Epithelial cell of proximal tubule (primary cell): ENCODE measurements around the gene ARRDC3. TPM values are rescaled to one million over a fixed set of nuclear protein-coding genes. Genes with fewer than 3 reads are reported as not detected.

Experiments
- DNase-seq: peaks from one replicate; pipeline ENCODE4 v3.0.0-alpha.2; 2011; ENCODE audit warnings: low read depth
- H3K4me3 ChIP-seq: 2 replicates; pipeline ENCODE4 v1.5.1; 2011; ENCODE audit warnings: low read depth, mild to moderate bottlenecking, low read length
- total RNA-seq: library from RNA; depleted of rRNA; stranded (reverse); fragments of >200 nt; gene quantifications from 2 replicates; pipeline ENCODE4 v1.2.3, GENCODE V29; 2015
- TF ChIP-seq, protein P1 (sequence below): conservative IDR thresholded peaks from 2 replicates; pipeline ENCODE4 v1.5.1; 2012; ENCODE audit warnings: low read depth, mild to moderate bottlenecking, low read length

Gene ARRDC3
- total RNA-seq, 1 donor from 2014 or later: 34.2 TPM

DNA sequence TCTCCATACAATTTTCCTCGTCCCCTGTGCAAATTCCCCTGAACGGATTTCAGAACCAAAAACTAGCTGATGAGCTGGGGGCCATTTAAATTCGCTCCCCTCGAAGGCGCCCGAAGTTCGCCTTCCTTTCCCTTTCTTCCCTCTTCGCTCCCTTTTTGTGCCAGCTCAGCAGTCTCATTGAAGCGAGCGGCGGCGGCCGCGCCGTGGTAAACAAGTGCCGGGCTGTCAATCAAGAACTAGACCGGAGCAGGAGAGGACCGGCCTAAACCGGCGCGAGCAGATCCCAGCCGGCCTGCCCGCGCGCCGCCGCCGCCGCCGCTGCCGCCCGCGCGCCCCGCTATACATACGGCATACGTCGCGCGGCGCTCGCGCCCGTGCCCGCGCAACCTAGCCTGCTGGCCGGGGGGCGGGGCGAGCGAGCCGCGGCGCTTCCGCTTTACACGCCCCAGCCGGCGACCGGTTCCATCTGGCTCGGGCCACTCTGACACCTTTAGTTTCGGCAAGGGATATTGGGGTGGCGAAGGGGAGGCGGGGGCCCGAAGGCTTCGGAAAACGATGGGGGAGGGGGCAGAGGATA lies 3.1 kb downstream of the ARRDC3 start:
- peak overlapping the region; percentile 90 for H3K4me3 ChIP-seq
- no peak for DNase-seq
- TF ChIP-seq, protein P1, sequence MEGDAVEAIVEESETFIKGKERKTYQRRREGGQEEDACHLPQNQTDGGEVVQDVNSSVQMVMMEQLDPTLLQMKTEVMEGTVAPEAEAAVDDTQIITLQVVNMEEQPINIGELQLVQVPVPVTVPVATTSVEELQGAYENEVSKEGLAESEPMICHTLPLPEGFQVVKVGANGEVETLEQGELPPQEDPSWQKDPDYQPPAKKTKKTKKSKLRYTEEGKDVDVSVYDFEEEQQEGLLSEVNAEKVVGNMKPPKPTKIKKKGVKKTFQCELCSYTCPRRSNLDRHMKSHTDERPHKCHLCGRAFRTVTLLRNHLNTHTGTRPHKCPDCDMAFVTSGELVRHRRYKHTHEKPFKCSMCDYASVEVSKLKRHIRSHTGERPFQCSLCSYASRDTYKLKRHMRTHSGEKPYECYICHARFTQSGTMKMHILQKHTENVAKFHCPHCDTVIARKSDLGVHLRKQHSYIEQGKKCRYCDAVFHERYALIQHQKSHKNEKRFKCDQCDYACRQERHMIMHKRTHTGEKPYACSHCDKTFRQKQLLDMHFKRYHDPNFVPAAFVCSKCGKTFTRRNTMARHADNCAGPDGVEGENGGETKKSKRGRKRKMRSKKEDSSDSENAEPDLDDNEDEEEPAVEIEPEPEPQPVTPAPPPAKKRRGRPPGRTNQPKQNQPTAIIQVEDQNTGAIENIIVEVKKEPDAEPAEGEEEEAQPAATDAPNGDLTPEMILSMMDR: no peak

DNA sequence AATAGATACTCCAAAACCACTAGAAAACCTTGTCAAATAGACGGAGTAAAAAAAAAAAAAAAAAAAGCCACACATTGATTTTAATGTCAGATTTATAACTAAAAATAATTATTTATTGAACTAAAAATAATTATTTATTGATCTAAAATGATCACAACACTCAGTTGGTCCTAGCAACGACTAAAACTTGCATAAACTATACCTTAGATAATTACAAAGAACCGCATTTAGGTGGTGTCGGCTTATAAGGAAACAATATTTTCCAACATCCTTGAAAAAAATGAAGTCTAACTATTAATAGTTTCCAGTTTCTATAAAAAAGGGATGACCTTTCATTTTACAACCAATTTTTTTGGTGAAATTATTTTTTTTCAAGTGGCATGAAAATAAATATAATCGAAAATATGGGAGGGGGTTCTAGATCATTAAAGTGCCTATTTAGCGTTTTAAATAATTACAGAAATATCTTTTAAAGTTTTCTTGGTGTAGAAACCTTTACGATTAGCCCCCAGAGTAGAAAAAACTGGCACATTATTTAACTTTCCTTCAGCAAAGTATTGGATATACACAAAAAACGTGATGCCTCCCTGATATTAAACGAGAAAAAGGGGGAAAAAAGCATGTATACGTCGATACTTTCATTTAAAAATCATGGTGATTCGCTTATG lies 3.7 kb downstream of the ARRDC3 start:
- TF ChIP-seq, protein P1: no peak
- peak overlapping the region; percentile 90 for H3K4me3 ChIP-seq
- DNase-seq: no peak

DNA sequence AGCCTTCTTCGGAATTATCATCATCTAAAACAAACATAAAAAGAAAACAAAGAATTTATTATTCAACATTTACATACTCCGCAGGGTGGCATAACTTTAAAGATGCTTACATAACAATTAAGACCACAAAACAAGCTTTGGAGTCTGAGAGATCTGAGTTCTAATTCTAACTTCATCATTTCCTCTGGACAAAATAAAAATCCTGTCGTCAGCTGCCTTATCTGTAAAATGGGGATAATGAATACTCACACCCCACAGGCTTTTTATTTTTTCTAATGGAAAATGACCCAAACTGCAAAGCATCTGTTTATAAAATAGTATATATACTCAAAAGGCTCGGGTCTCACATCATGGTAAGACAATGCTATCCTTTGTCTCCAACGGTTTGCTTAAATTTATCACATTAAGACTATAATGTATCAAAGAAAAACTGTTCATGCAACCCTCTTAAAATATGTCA lies 4.3 kb downstream of the ARRDC3 start:
- no peak for DNase-seq
- TF ChIP-seq, protein P1: no peak
- peak overlapping the region; percentile 90 for H3K4me3 ChIP-seq

DNA sequence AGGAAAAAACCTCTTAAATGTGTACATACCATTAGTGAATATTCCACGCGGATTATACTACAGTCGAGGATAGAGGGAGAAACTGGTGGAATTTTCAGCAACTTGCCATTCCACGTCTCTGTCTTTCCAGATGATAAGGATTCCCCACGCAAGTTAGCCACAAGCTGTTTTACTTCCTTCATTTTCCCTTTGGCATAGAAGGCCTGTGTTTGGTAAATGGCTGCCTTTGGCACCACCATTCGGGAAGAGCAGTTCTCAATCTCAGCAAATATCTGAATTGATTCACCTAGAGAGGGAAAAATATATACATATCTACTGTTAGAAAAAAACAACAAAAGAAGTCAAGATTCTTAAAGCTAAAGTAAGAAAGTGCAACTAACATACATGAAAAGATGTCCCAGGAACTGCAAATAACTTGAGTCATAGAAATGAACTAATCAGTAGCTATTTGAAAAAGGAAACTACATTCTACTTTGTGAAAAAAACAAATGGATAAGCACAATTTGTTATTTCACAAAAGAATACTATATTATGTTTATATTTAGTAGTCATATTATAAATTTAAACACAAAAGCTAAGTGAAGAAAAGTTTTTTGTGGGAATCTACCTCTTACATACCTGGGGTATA lies 8.1 kb downstream of the ARRDC3 start:
- DNase-seq: no peak
- TF ChIP-seq, protein P1: no peak
- H3K4me3 ChIP-seq: no peak overlapping the region

DNA sequence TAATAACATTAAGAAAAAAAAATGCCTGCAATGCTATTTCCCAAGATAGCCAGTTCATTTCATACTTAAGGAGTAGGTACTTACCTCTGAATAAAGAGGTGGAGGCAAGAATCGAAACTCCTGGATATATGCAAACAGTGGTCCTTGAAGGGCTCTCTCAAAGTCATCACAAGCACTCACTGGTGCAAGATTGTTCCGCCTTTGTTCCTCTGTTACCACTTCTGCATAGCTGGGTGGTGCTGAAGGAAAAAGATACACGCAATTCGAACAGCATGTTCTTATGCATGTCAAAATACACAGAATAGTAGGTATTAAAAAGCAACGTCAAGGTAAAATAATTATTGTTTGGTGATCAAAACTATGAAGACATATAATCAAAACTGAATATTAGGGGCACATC lies 9.5 kb downstream of the ARRDC3 start:
- TF ChIP-seq, protein P1: no peak
- no peak for DNase-seq
- no peak overlapping the region for H3K4me3 ChIP-seq

DNA sequence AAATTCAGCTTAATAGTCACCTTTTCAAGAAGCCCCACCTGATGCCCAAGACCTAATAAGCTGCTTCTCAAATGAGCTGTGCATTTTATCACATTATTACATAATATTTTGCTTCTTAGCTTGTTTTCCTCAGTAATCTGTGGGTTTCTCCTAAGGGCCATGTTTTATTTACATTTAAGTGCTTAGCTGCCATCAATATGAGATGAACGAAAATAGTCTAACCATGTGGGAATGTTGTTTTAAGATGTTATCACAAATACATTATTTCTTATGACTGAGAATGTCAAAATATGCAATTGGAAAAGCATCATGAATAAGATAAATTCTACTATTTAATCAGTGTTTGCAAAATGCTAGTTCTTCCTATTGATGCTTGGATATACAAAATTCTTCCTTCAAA lies 10.1 kb downstream of the ARRDC3 start:
- H3K4me3 ChIP-seq: no peak overlapping the region
- no peak for DNase-seq
- TF ChIP-seq, protein P1: no peak

DNA sequence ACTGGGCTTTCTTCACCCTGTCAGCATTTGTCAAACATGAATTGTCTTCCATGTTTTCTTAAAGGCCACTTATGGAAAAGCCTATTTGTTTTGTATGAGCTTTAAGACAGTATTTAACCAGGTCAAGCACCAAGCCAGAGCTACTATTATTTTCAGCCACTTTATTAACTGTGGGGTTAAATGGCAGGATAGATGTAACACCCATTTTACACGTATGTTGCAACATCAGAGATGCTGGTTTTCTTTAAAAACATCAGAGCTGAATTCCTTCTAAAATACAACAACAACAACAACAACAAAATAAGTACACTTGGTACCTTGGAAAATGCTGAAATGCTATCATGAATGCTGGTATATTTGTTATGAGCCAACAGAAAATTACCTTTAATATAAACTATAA lies 13.6 kb downstream of the ARRDC3 start:
- TF ChIP-seq, protein P1: no peak
- no peak for DNase-seq
- no peak overlapping the region for H3K4me3 ChIP-seq
